Stomach (tissue), 4 donors: ENCODE data around the gene TRIM29.

Experiments
- CTCF ChIP-seq, 7 experiments: fragments of 450-650 bp in 4 of 7; fragments of 200-600 bp in 3 of 7; sonication (generic) in 3 of 7; IDR thresholded peaks; one replicate each; pipeline ENCODE4 v1.5.1; 2016 to 2019; ENCODE audit warnings: antibody characterized with exemption in 7 of 7, control low read depth in 2 of 7, mild to moderate bottlenecking in 1 of 7
- POLR2A ChIP-seq, 4 donors: fragments of 450-650 bp; IDR thresholded peaks; one replicate each; pipeline ENCODE4 v1.6.1; 2016; ENCODE audit warnings: antibody characterized with exemption in 4 of 4, control low read depth in 2 of 4, mild to moderate bottlenecking in 1 of 4, moderate library complexity in 1 of 4
- POLR2AphosphoS5 ChIP-seq, 3 donors: sonication (generic); formaldehyde crosslinking; IDR thresholded peaks; one replicate each; pipeline ENCODE4 v1.6.1; 2016; ENCODE audit warnings: antibody characterized with exemption in 3 of 3

DNA sequence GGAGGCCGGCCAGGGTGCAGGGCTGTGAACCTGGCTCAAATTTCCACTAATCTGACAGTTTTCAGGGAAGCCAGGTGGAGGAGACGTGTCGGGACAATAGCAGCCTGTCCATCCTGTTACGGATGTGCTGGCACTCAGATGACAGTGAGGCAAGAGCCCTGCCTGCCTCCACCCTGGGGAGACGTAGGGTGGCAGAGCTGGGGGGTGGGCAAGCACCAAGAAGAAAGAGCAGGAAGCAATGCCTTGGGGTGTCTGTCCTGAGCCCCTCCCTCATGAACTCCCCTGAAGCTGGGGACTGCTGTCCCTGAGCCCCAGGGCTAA is 10.0 kb upstream of the TRIM29 start:
- TF ChIP-seq CTCF (IDR thresholded peaks at IDR 0.05) (no peak), POLR2A (IDR thresholded peaks at IDR 0.05) (no peak), POLR2AphosphoS5 (IDR thresholded peaks at IDR 0.05) (no peak)
